ENCODE measurements around the gene MYLK3.
A peak's percentile ranks its signal among the peaks of the same experiment; 100 is the strongest.
"Not testable (repeated sequence)": the region's sequence is repeated elsewhere in the genome, so short reads cannot be mapped to it uniquely, and the experiment has no call there.

Gene MYLK3

GRCh38 chr16:46747777-46748651 lies at the start of gene MYLK3:
Gene MYLK3 (minus strand): TSS chr16:46748344. CDS start chr16:46748193, 151 bp downstream.
- no peak for DNase-seq

DNA sequence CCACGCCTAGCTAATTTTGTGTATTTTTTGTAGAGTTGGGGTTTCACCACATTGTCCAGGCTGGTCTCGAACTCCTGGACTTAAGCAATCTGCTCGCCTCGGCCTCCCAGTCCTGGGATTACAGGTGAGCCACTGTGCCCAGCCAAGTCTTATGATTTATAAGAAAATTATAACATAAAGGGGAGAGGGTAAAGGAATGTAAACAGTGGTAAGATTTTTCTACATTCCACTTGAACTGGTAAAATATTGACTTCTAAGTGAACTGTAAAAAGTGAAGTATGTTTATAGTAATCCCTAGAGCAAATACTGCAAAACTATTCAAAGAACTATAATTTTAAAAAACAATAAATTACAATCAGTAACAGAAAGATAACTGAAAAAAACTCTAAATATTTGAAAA lies 49.4 kb upstream of the MYLK3 start:
- no peak for DNase-seq

DNA sequence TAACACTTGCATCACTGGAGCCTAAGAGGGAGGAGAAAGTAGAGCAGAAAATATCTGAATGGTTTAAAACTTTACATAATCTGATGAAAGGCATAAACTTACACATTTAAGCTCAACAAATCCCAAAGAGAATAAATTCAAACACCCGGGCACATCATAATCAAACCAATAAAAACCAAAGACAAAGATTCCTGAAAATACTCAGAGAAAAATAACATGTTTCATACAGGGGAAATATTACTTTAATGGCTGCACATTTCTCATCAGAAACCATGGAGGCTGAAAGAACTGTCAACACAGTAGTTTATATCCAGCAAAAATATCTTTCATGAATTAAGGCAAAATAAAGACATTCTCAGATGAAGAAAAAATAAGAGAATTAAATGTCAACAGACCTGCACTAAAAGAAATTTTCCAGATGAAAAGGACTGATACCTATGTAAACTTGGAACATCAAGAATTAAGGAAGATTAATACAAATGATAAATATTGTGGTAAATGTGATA lies 48.7 kb upstream of the MYLK3 start:
- DNase-seq: no peak

DNA sequence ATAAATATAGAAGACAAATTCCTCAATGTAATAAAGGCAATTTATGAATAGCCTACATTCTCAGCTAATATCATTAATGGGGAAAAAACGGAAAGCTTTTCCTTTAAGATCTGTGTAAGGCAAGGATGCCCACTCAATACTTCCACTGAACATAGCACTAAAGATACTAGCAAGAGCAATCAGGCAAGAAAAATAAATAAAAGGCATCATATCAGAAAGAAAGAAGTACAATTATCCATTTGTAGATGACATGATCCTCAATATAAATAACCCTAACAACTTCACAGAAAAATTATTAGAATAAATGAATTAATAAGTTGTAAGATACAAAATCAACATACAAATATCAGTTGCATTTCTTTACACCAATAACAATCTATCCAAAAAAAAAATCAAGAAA lies 45.7 kb upstream of the MYLK3 start:
- DNase-seq: no peak

GRCh38 chr16:46790599-46791270 lies 42.6 kb upstream of the MYLK3 start:
- DNase-seq: no peak

DNA sequence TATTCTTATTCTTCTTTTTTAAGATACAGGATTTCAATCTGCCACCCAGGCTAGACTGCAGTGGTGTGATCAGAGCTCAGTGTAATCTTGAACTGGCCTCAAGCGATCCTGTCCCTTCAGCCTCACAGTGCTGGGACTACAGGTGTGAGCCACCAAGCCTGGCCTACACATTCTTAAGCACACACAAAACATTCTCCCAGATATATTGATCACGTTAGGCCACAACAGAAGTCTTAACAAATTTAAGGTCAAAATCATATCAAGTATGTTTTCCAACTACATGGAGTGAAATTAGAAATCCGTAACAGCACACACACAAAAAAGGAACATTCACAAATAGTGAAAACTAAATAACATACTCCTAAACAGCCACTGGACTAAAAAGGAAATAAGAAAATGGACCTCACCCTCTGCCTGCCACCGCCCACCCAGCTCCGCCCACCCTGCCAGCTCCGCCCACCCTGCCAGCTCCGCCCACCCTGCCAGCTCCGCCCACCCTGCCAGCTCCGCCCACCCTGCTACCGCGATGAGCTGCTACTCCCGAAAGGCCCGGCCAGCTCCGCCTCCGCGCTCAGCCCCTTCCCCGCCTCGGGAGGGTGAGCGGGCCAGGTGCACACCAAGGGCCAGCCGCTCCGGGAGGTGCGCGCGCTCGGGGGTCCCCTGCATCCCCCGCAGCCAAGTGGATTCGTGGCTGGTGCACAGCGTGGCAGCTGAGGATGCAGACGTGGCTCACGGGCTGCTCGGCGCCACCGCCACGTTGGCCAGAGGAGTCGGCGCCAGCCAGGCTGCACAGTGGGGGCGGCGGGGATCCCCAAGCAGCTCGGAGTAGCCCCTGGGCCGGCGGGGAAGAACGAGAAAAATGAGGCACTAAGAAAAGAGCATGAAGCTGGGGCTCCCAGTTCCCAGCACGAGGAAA lies 41.6 kb upstream of the MYLK3 start:
- peak; percentile 75 for DNase-seq

DNA sequence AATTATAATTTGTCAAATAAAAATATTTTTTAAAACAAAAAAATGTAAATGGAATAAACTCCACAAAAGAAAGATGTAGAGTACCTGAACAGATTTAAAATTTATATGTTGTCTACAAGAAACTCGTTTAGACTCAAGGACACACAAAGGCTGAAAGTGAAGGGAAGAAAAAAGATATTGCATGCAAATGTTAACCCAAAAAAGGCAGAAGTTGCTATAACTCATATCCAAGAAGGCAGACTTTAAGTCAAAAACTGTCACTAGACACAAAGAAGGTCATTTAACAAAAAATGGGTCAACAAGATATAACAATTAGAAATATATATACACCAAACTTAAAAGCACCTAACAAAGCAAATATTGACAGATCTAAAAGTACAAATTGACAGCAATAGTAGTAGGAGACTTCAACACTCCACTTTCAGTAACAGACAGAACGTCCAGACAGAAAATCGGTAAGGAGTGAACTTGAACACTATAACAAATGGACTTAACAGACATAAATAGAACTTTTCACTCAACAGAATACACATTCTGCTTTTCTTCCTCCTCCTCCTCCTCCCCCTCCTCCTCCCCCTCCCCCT lies 40.8 kb upstream of the MYLK3 start:
- DNase-seq: no peak

DNA sequence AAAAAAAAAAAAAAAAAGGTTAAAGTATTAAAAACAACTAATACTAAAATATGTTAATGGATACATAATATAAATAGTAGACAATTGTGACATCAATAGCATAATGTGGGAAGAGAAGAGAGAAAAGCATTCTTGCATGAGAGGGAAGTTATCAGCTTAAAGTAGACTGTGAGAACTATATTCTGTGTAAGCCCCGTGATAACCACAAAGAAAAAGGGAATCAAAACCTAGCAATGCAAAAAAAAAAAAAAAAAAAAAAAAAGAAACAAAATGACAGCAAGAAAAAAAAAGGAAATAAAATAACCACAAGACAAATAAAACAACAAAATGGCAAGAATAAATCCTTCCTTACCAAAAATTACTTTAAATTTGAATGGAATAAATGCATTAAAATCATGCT lies 39.8 kb upstream of the MYLK3 start:
- DNase-seq: no peak

- DNase-seq: no peak
These were observed 37.1 kb upstream of the MYLK3 start for GRCh38 chr16:46785076-46785845.

GRCh38 chr16:46784569-46784968 lies 36.4 kb upstream of the MYLK3 start:
- not testable (repeated sequence) for DNase-seq

DNA sequence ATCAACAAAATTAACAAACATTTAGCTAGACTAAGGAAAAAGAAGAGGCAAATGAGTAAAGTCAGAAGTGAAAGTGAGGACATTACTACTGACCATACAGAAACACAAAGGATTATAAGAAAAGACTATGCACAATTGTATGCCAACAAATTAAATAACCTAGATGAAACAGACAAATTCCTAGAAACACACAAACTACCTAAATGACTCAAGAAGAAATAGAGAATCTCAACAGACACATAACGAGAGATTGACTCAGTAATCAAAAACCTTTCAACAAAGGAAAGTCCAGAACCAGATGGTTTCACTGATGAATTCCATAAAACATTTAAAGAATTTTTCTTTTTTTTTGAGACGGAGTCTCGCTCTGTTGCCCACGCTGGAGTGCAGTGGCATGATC lies 35.7 kb upstream of the MYLK3 start:
- no peak for DNase-seq

DNA sequence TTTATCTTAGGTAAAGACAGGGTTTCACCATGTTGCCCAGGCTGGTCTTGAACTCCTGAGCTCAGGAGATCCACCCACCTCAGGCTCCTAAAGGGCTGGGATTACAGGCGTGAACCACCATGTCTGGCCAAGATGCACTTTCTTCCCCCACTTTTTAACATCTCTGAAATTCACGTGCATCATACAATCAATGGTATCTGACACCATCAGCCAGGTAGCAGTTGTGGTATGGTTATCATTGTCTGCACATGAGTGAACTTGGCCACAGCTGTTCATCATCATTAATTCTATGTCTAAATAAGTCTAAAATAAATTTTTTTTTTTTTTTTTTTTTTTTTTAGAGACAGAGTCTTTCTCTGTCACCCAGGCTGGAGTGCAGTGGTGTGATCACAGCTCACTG lies 34.2 kb upstream of the MYLK3 start:
- DNase-seq: no peak

GRCh38 chr16:46777804-46778203 lies 29.7 kb upstream of the MYLK3 start:
- DNase-seq: no peak

- DNase-seq: no peak
These were observed 27.1 kb upstream of the MYLK3 start for GRCh38 chr16:46775214-46775613.

DNA sequence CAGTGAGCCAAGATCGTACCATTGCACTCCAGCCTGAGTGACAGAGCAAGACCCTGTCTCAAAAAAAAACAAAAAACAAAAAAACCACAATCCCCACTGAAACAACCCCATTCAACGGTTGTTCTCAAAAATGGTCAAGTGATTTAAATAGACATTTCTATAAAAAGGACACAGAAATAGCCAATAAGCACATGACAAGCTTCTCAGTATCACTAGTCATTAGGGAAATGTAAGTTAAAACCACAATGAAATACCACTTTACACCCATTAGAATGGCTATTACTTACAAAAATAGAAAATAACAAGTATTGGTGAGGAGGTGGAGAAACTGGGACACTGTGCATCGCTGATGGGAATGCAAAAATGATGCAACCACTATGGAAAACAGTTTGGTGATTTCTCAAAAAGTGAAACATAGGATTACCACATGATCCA lies 26.6 kb upstream of the MYLK3 start:
- DNase-seq: no peak

DNA sequence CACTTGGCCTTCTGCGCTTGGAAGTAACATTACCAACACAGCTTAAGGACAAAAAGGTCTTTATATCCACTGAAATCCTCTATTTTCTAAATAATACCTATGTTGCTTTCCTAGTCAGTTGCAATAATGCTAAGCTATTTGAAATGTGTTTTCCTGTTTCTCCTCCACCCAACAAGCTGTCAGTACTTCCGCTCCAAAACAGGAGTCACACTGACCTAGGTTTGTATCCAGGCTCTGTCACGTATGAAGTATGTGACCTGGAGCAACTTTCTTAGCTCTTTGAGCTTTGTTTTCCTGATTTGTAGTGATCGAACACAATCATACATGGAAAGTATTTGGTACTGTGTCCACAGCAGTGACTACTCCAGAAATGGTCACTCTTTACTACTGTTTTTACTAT lies 24.3 kb upstream of the MYLK3 start:
- DNase-seq: no peak

DNA sequence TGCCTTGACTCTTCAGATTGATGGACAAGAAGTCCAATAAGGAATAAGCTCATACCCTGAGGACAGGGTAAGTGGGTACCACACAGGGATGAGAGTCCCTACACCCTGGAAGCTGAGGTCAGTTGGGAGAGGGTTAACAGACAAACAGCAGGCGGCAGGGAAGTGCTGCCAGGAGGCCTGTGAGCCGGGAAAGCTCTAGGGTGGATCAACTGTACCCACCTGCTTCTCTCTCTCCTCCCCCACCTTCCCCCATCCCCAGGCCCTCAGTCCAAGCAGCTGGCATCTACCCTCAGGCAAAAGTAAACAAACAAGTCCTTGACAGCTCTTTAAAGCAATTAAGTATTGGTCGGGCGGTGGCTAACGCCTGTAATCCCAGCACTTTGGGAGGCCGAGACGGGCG lies 20.7 kb upstream of the MYLK3 start:
- DNase-seq: no peak

GRCh38 chr16:46765050-46765449 lies 16.9 kb upstream of the MYLK3 start:
- no peak for DNase-seq

DNA sequence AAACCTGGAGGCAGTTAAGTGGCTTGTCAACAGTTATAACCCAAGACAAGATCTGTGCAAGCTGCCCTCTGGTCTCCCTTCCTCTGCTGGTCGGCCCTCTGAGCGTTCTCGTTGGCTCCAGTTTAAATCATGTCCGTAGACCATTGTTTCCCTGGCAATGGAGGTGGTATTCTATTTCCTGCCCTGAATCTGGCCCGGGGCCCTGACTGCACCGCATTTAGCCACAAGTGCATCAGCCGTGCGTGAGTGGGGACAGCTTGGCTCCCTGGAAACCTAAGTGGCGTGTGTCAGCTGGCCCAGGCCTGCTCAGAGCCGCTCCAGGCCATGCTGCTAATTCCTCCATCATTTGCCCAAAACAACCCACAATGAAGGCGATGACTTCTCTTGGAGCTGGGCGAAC lies 15.0 kb upstream of the MYLK3 start:
- DNase-seq: no peak

- no peak for DNase-seq
These were observed 14.4 kb upstream of the MYLK3 start for GRCh38 chr16:46762583-46762982.

DNA sequence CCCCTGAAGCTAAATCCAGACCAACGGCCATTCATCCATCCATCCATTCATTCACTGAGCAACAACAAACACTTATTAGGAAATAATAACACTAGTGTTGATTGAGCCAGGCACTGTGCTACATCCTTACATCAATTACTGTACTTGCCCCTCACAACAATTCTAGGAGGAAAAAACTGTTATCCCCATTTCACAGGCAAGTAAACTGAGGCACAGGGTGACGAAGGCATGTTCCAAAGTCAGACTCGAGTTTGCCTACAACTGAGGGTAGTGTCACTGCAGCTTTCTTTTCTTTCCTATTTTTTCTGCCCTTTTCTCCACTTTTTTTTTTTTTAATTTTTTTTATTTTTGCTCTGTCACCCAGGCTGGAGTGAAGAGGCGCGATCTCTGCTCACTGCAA lies 11.2 kb upstream of the MYLK3 start:
- no peak for DNase-seq
